ENCODE results near the gene KIF6. TPM values are rescaled to one million over a fixed set of nuclear protein-coding genes. Genes with fewer than 3 reads are reported as not detected.

KIF6 gene
- polyA plus RNA-seq, 3 donors: not detected

- Histone ChIP-seq H3K4me1 (ENCODE audit: control insufficient read depth in 1 of 2, insufficient read depth in 2 of 2, low read length in 2 of 2) (no peaks in the 10 kb centered on the region), H3K9me3 (replicated peaks in 1 of 2; ENCODE audit: control insufficient read depth in 1 of 2, insufficient read depth in 1 of 2, low read length in 2 of 2) (no peaks in the 10 kb centered on the region), H3K79me2 (ENCODE audit: insufficient read depth, low read length) (no peaks in the 10 kb centered on the region), H4K20me1 (ENCODE audit: insufficient read depth, low read length) (no peaks in the 10 kb centered on the region), H3K9ac (ENCODE audit: insufficient read depth, low read length, poor library complexity, severe bottlenecking) (no peak overlapping the region), H3K4me3 (replicated peaks in 1 of 3; ENCODE audit: low read depth in 2 of 3, low read length in 3 of 3) (no peak overlapping the region), H2AFZ (ENCODE audit: insufficient read depth, low read depth, low read length, poor library complexity, severe bottlenecking) (no peak overlapping the region), H3K27ac (ENCODE audit: low read depth in 1 of 2, low read length in 2 of 2) (no peak overlapping the region), H3K4me2 (replicated peaks; ENCODE audit: extremely low read depth, low read length, poor library complexity, severe bottlenecking) (no peak overlapping the region), H3K36me3 (replicated peaks in 1 of 2; ENCODE audit: control insufficient read depth in 1 of 2, insufficient read depth in 2 of 2, low read length in 2 of 2) (no peaks in the 10 kb centered on the region), H3K27me3 (ENCODE audit: control insufficient read depth in 2 of 2, insufficient read depth in 2 of 2, low read length in 2 of 2) (no peaks in the 10 kb centered on the region)
- intact Hi-C loops (cut with micrococcal nuclease): no loop called here
- no peak for TF ChIP-seq CTCF (IDR thresholded peaks at IDR 0.05)
- H3K4me3 Mint-ChIP-seq: no peak overlapping the region
- H3K27ac Mint-ChIP-seq: no peak overlapping the region
- no peaks in the 10 kb centered on the region for H3K36me3 Mint-ChIP-seq
- peaks cover 0 to 3% (median 0%) of the 10 kb centered on the region in 7 donors for H3K9me3 Mint-ChIP-seq
- H3K4me1 Mint-ChIP-seq: no peaks in the 10 kb centered on the region
- WGBS (ENCODE audit: insufficient coverage): 38% methylated on average over 3 of the region's 4 CpGs
- no peak for DNase-seq
- peaks cover 0 to 2% (median 0%) of the 10 kb centered on the region in 3 donors for H3K27me3 Mint-ChIP-seq (ENCODE audit: low read depth in 3 of 3)
Observed at GRCh38 chr6:39696986-39697788, 28.0 kb downstream of the KIF6 start.

DNA sequence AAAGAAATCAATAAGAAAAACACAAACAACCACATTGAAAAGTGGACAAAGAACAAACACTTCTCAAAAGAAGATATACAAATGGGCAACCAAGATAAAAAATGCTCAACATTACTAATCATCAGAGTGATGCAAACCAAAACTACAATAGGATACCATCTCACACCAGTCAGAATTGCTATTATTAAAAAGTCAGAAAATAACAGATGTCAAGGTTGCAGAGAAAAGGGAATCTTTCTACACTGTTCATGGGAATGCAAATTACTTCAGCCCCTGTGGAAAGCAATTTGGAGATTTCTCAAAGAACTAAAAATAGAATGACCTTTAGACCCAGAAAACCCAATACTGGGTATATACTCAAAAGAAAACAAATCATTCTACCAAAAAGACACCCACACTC, 29.8 kb downstream of the KIF6 start:
- Mint-ChIP-seq H3K4me3 (no peak overlapping the region), H3K27me3 (ENCODE audit: low read depth in 3 of 3) (peaks cover 0 to 2% (median 2%) of the 10 kb centered on the region in 3 donors), H3K27ac (no peak overlapping the region), H3K36me3 (no peaks in the 10 kb centered on the region), H3K4me1 (no peaks in the 10 kb centered on the region), H3K9me3 (peaks cover 0 to 3% (median 0%) of the 10 kb centered on the region in 7 donors)
- H3K79me2 ChIP-seq (ENCODE audit: insufficient read depth, low read length): no peaks in the 10 kb centered on the region
- H3K4me3 ChIP-seq (replicated peaks in 1 of 3; ENCODE audit: low read depth in 2 of 3, low read length in 3 of 3): no peak overlapping the region
- H3K27me3 ChIP-seq (ENCODE audit: control insufficient read depth in 2 of 2, insufficient read depth in 2 of 2, low read length in 2 of 2): no peaks in the 10 kb centered on the region
- H2AFZ ChIP-seq (ENCODE audit: insufficient read depth, low read depth, low read length, poor library complexity, severe bottlenecking): no peak overlapping the region
- no peak for TF ChIP-seq CTCF (IDR thresholded peaks at IDR 0.05)
- no peaks in the 10 kb centered on the region for H3K4me1 ChIP-seq (ENCODE audit: control insufficient read depth in 1 of 2, insufficient read depth in 2 of 2, low read length in 2 of 2)
- no peaks in the 10 kb centered on the region for H3K9me3 ChIP-seq (replicated peaks in 1 of 2; ENCODE audit: control insufficient read depth in 1 of 2, insufficient read depth in 1 of 2, low read length in 2 of 2)
- no peaks in the 10 kb centered on the region for H4K20me1 ChIP-seq (ENCODE audit: insufficient read depth, low read length)
- DNase-seq: no peak
- H3K27ac ChIP-seq (ENCODE audit: low read depth in 1 of 2, low read length in 2 of 2): no peak overlapping the region
- no peak overlapping the region for H3K9ac ChIP-seq (ENCODE audit: insufficient read depth, low read length, poor library complexity, severe bottlenecking)
- no peaks in the 10 kb centered on the region for H3K36me3 ChIP-seq (replicated peaks in 1 of 2; ENCODE audit: control insufficient read depth in 1 of 2, insufficient read depth in 2 of 2, low read length in 2 of 2)
- intact Hi-C loops (cut with micrococcal nuclease): no loop called here
- H3K4me2 ChIP-seq (replicated peaks; ENCODE audit: extremely low read depth, low read length, poor library complexity, severe bottlenecking): no peak overlapping the region

All from CD14-positive monocyte (primary cell).